ENCODE measurements around the gene RUVBL1. TPM values are rescaled to one million over a fixed set of nuclear protein-coding genes. Genes with fewer than 3 reads are reported as not detected.

Gene RUVBL1
- total RNA-seq, 1 donor from 2014 or later = 46.8 TPM

DNA sequence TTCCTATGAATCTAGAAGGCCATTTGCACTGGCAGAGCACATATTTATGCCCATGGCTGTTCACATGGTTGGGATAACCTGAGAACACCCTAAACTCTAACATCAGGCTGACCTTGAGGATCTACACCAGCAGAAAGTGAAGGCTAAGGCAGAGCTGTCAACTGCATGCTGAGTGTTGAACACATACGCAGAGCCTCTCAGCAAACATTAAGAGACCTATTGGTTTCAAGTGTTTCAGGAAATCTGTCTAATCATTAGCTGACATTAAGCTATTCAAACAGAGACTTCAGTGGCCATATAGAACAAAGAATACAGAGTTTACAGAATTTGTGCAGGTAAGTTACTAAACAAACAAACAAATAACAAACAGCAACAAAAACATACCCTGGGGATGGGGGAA lies 87.5 kb downstream of the RUVBL1 start:
- no peak for DNase-seq (ENCODE audit: extremely low read depth, low read depth, low spot score)

DNA sequence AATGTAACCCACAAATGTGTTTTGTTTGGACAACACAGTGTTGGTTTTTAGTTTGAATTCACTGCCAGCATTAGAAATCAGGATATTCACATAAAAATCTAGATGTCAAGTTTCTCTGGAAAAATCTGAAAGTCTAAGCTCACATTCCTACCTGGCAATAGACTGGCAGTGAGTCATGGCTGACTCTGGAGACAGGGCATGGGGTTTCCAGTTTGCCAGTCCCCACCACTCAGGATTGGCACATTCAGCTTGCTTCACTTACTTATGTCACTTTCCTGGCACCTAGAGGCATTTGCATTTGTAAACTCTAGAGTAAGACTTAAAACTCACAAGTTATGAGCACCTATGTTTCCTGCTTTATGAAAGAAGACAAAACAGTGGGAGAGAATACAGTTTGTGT lies 90.5 kb downstream of the RUVBL1 start:
- DNase-seq (ENCODE audit: extremely low read depth, low read depth, low spot score) = no peak

Other genes with a start within 250 kb of the RUVBL1 start
- gene KBTBD12, start 208.6 kb downstream of the RUVBL1 start, total RNA-seq = not detected in 2 replicates
- 289 and 290 TPM in 2 replicates for gene SEC61A1, start 71.4 kb downstream of the RUVBL1 start, total RNA-seq
- gene EEFSEC, start 29.7 kb upstream of the RUVBL1 start, total RNA-seq = 8.0 and 15.6 TPM in 2 replicates

All from glomerular endothelial cell (primary cell).